MV-4-11 (cell line): Measurements from ENCODE around the gene GLT8D1.
"Not testable (repeated sequence)": the region's sequence is repeated elsewhere in the genome, so short reads cannot be mapped to it uniquely, and the experiment has no call there.

Experiments used
- DNase-seq: peaks from one replicate; lab custom pipeline; 2025; lab: John Stamatoyannopoulos, UW

The GLT8D1 gene

GRCh38 chr3:52679811-52680210 is 25.8 kb downstream of the GLT8D1 start:
- DNase-seq = no peak

GRCh38 chr3:52679199-52679538 is 26.4 kb downstream of the GLT8D1 start:
- no peak for DNase-seq

DNA sequence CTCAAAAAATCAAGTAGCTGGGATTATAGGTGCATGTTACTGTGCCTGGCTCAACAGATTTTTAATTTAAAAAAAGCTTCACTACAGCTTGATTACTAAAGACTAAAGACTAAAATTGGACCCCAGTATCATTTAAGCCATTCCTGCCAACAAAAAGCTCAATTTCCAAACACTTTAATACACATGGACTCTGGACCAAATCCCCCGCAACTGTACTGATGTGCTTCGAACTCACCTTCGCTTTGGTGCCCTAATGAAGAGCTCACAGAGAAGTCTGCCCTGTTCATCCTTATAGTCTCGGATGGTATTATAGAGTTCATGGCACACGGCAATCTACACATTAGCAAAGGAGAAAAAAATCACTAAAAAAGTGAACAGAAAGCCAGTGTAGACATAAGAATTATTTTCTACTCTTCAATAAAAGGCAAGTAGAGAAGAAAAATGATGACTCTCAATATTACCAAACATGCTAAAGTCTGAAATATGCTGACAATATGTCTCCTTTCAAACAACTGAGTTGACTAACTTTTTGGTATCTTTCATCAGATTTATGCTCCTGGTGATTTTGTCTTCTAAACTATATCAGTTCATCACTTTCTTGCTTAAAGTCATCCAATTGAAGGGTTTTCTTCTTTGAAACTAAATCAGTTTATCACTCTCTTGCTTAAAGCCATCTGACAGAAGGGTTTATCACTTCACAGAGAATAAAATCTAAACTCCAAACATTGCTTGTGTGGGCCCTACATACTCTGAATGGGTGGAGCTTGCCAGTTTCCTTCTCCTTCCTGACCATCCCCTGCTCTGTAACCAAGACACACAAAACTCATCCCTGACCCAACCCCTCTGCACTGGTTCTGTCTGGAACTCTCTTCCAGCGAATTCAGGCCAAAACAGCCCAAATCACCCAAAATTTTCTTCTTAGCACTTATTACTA is 27.1 kb downstream of the GLT8D1 start:
- no peak for DNase-seq

GRCh38 chr3:52676201-52676600 is 29.4 kb downstream of the GLT8D1 start:
- not testable (repeated sequence) for DNase-seq

GRCh38 chr3:52671676-52672075 is 33.9 kb downstream of the GLT8D1 start:
- DNase-seq = no peak

DNA sequence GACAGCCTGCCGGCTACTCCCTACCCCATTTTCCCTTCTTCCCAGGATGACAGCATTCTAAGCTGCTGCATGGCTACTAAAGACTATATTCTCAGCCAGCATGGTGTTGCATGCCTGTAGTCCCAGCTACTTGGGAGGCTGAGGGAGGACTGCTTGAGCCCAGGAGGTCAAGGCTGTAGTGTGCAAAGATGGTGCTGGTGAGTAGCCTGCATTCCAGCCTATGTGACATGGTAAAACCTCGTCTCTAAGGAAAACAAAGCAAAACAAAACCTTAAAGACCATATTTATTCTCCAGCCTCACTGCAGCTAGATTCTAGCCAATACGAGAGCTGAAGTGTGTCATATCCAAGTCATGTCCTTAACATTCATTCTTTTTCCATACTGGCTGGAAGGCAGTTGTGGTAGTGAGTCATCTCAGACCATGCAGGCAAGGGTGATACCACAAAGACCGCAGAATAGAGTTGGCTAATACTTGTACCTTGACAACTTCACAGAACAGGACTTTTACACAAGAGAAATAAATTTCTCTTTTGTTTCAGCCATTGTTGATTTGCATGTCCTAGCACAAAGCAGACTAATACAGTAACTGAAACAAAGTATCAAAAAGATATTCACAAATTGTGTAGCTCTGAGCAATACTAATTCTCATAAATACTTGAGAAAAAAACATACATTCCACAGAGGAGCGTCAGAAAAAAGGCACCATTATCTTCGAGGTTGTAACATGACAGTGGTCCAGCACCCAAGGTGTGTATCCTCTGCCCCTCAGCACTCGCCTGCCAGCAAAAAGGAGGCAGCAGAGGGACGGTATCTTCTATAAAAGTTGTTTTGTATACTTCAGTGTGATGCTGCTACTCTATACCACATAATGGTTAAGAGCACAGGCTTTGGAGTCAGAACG is 34.7 kb downstream of the GLT8D1 start:
- DNase-seq = peak; percentile 98

DNA sequence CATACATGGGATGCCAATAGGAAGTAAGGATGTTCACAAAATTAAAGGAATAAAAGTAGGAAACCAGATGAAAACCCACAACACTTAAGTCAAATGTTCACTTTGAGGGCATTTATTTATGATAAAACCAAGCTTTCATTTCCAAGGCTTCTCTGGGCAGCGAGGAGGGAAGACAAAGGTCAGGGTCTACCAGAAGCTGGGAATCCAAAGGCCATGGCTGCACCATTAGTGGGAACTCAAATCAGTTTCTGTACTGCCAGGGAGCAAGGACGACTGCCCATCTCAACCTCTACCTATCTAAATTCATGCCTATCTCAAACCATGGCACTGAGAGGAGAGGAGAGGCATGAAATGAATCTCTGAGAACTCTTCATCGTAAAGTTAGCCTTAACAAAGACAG is 42.5 kb downstream of the GLT8D1 start:
- no peak for DNase-seq

DNA sequence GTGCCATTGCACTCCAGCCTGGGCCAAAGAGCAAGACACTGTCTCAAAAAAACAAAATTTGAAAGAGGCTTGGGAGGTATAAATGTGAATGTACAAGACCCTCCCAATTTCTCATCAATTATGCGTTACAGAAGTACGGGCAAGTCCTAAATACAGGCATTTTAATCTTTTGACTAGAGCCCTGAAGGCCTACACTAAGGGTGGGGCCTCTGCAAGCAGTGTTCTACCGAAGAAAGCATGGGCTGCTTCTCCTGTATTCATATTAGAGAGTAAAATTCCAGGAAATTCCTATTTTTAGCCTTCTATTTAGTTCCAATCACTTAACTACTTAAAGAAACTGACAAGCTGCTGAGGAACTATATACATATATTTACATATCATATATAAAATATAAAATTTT is 45.5 kb downstream of the GLT8D1 start:
- no peak for DNase-seq

GRCh38 chr3:52655895-52656294 is 49.7 kb downstream of the GLT8D1 start:
- no peak for DNase-seq

DNA sequence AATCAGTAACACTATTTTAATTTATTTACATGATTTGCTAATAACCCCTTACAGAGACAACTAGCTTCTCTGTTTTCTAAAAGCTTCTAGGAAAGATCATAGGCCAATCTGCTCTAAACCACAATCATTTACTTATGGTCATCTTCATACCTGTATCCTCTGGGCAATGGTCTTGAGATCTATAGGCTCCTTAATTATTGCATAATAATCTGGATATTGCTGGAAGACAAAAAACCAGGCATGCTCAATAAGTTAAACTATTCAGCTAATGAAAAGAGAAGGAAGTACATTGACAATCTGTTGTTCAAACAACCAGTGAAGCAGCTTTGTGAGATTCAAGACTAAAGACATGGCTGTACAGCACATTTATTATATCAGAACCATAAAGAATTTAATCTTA is 54.0 kb downstream of the GLT8D1 start:
- no peak for DNase-seq

DNA sequence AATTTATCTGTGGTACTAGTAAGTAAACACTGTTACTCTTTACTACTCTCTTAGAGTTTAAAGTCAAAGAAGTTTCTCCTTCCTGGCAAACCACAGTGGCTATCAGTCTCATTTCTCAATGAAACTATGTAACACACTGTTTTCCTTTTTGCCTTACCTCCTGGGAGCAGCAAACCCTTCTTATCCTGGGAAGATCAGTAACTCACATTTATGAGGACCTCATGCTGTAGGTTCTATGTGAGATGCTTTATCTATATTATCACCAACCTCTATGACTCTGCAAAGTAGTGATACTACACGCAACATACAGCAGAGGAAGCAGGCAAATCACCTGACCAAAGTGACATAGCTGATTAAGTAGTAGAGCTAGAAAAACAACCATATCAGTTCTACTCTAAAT is 55.2 kb downstream of the GLT8D1 start:
- DNase-seq = no peak

DNA sequence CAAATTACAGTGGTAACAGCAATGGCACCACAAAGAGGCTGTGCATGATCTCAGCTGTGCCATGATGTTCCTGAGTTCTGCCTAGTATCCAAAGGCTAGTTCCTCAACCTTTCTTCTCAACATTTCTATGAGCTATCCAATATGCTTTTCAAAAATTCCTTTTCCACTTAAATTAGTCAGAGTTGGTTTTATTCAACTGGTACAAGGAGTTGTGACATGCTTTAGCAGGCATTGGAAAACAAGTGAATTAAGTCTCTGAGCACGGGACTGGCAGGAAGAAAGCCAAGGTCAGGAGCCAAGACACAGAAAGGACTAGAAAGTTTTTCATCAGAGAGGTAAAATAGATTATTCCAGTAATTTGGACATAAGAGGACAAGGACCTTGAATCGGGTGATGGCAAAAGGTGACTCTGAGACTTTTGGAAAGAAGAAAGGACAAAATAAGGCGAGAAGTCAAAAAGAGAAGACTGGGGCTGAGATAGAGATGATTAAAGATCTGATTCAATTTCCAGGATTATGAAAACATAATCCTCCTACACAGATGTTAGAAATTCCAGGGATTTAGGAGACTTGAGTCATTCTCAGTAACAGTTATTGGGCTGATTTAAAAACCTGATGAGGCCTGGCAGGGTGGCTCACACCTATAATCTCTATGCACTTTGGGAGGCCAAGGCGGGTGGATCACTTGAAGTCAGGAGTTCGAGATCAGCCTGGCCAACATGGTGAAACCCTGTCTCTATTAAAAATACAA is 56.0 kb downstream of the GLT8D1 start:
- DNase-seq = no peak

GRCh38 chr3:52645549-52645948 is 60.0 kb downstream of the GLT8D1 start:
- no peak for DNase-seq
